AG09319 (cell line): Measurements from ENCODE around the gene ZNF555.

Experiments
- DNase-seq: peaks from one replicate; pipeline ENCODE4 v3.0.0-alpha.2; 2010; ENCODE audit warnings: low read depth; ENCODE audit errors: extremely low read depth
- CTCF ChIP-seq: IDR thresholded peaks from 2 replicates; pipeline ENCODE4 v1.5.1; 2011; ENCODE audit warnings: low read depth, mild to moderate bottlenecking, inconsistent platforms, low read length, moderate library complexity

ZNF555 gene

GRCh38 chr19:2822846-2823245, 18.4 kb upstream of the ZNF555 start:
- DNase-seq = no peak
- no peak for TF ChIP-seq CTCF

- no peak for TF ChIP-seq CTCF
- no peak for DNase-seq
Measured at GRCh38 chr19:2823646-2824045, 17.6 kb upstream of the ZNF555 start.

GRCh38 chr19:2824129-2824528, 17.1 kb upstream of the ZNF555 start:
- no peak for TF ChIP-seq CTCF
- DNase-seq = no peak

GRCh38 chr19:2827022-2827421, 14.3 kb upstream of the ZNF555 start:
- no peak for TF ChIP-seq CTCF
- no peak for DNase-seq

GRCh38 chr19:2827840-2828489, 13.3 kb upstream of the ZNF555 start:
- TF ChIP-seq CTCF = no peak
- DNase-seq = no peak

GRCh38 chr19:2834294-2834871, 6.9 kb upstream of the ZNF555 start:
- no peak for TF ChIP-seq CTCF
- DNase-seq = no peak

GRCh38 chr19:2837430-2837829, 3.8 kb upstream of the ZNF555 start:
- no peak for TF ChIP-seq CTCF
- DNase-seq = no peak
